Naive B cell (primary cell): ENCODE data around the gene FITM2. TPM values are rescaled to one million over a fixed set of nuclear protein-coding genes. Genes with fewer than 3 reads are reported as not detected.
"Not testable (repeated sequence)": the region's sequence is repeated elsewhere in the genome, so short reads cannot be mapped to it uniquely, and the experiment has no call there.

Experiments
- ATAC-seq, 2 donors: fragments of 150-1000 bp; cut with Tn5 transposase; 2 replicates each; pipeline ENCODE4 v1.10.0; 2021; ENCODE audit warnings: low read depth in 2 of 2, mild to moderate bottlenecking in 2 of 2, moderate library complexity in 2 of 2
- DNase-seq: peaks from one replicate; pipeline ENCODE4 v3.0.0; 2022
- H3K27ac Mint-ChIP-seq, 6 donors: one replicate each; pipeline ENCODE4 v1.8.0; 2020 to 2022; ENCODE audit warnings: mild to moderate bottlenecking in 6 of 6, mixed read lengths in 6 of 6, moderate library complexity in 5 of 6, inconsistent platforms in 2 of 6
- H3K27me3 Mint-ChIP-seq, 3 donors: one replicate each; pipeline ENCODE4 v1.8.0; 2021 to 2022; ENCODE audit warnings: mixed read lengths in 3 of 3, mild to moderate bottlenecking in 1 of 3
- H3K36me3 Mint-ChIP-seq, 2 donors: one replicate each; pipeline ENCODE4 v1.8.0; 2020 to 2022; ENCODE audit warnings: mixed read lengths in 2 of 2, inconsistent platforms in 1 of 2, mild to moderate bottlenecking in 1 of 2
- H3K4me1 Mint-ChIP-seq, 3 donors: one replicate each; pipeline ENCODE4 v1.8.0; 2020 to 2022; ENCODE audit warnings: mixed read lengths in 3 of 3, inconsistent platforms in 1 of 3, mild to moderate bottlenecking in 1 of 3, moderate library complexity in 1 of 3
- H3K4me3 Mint-ChIP-seq, 8 donors: one replicate each; pipeline ENCODE4 v1.8.0; 2020 to 2022; ENCODE audit warnings: mild to moderate bottlenecking in 8 of 8, mixed read lengths in 8 of 8, moderate library complexity in 8 of 8, inconsistent platforms in 2 of 8
- H3K9me3 Mint-ChIP-seq, 7 donors: one replicate each; pipeline ENCODE4 v1.8.0; 2020 to 2022; ENCODE audit warnings: mixed read lengths in 7 of 7, mild to moderate bottlenecking in 5 of 7, inconsistent platforms in 2 of 7, moderate library complexity in 1 of 7
- polyA plus RNA-seq, 6 donors: library from polyadenylated mRNA; unstranded; fragments of 300-500 nt; fragmentation: Illumina TruSeq; gene quantifications; one replicate each; pipeline ENCODE4 v1.2.3, GENCODE V29; 2021; ENCODE audit warnings: low read depth in 6 of 6

Gene FITM2
- polyA plus RNA-seq, 6 donors from 2014 or later: 0.18 to 0.73 (median 0.26) TPM; not detected in 1

DNA sequence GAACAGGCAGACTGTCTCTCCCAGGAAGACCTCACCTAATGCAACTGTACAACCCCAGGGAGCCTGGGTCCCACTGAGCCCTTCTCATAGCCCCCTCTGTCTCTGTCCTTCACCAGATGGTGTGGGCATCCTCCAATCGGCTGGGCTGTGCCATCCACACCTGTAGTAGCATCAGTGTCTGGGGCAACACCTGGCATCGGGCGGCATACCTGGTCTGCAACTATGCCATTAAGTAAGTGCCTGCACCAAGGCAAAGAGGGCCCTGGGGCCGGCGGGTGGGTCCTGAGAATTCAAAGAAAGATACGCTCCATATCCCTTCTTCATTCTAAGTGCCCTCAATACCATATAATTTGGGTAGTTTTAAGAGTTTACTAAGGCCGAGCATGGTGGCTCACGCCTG lies 34.1 kb upstream of the FITM2 start:
- H3K27me3 Mint-ChIP-seq: peaks cover 15 to 40% (median 18%) of the 10 kb centered on the region in 3 donors
- no peaks in the 10 kb centered on the region for H3K36me3 Mint-ChIP-seq
- DNase-seq: no peak
- no peak for ATAC-seq
- no peak overlapping the region for H3K4me3 Mint-ChIP-seq
- H3K27ac Mint-ChIP-seq: no peak overlapping the region
- H3K4me1 Mint-ChIP-seq: no peaks in the 10 kb centered on the region
- H3K9me3 Mint-ChIP-seq: peaks cover 0 to 3% (median 0%) of the 10 kb centered on the region in 7 donors

DNA sequence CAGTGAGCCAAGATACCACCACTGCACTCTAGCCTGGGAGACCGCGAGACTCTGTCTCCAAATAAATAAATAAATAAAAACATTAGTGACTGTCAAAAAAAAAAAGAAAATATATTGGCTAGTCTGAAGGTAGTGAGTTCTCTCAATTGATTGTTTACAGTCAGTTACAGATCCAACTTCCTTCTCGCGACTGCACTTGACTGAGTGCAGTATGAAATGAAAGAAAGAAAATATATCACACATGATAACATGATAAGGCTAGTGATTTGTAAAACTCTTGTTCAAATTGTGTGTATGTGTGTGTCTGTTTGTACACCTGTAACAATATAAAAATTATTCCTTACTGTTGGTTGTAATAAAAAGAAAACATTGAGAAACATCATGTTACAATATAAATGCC lies 33.7 kb upstream of the FITM2 start:
- H3K27me3 Mint-ChIP-seq: peaks cover 11 to 36% (median 18%) of the 10 kb centered on the region in 3 donors
- ATAC-seq (no peak), DNase-seq (no peak)
- H3K4me3 Mint-ChIP-seq: no peak overlapping the region
- H3K9me3 Mint-ChIP-seq: peaks cover 0 to 3% (median 0%) of the 10 kb centered on the region in 7 donors
- no peaks in the 10 kb centered on the region for H3K36me3 Mint-ChIP-seq
- no peak overlapping the region for H3K27ac Mint-ChIP-seq
- H3K4me1 Mint-ChIP-seq: no peaks in the 10 kb centered on the region

DNA sequence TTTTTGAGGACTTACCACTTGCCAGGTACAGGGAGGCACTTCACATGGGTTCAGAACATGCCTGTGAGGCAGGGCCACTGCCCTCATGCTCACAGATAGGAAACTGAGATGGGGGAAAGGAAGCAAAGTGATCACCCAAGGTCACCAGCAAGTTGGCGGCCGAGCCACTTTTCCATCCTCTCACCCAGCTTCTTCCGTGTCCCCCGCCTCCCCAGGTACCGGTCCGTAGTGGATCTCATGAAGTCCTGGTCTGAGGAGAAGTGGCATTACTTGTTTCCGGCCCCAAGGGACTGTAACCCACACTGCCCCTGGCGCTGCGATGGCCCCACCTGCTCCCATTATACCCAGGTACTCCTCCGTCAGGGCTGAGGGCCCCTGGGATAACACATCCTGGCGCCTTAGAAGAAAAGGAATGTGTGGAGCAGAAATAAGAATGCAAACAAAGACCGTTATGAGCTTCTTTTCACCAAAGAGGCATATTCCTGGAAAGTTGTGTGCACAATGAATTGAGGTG lies 32.2 kb upstream of the FITM2 start:
- no peaks in the 10 kb centered on the region for H3K36me3 Mint-ChIP-seq
- H3K27ac Mint-ChIP-seq: no peak overlapping the region
- H3K9me3 Mint-ChIP-seq: peaks cover 0 to 3% (median 0%) of the 10 kb centered on the region in 7 donors
- DNase-seq (no peak), ATAC-seq (no peak)
- H3K27me3 Mint-ChIP-seq: peaks cover 11 to 31% (median 18%) of the 10 kb centered on the region in 3 donors
- no peak overlapping the region for H3K4me3 Mint-ChIP-seq
- H3K4me1 Mint-ChIP-seq: no peaks in the 10 kb centered on the region

DNA sequence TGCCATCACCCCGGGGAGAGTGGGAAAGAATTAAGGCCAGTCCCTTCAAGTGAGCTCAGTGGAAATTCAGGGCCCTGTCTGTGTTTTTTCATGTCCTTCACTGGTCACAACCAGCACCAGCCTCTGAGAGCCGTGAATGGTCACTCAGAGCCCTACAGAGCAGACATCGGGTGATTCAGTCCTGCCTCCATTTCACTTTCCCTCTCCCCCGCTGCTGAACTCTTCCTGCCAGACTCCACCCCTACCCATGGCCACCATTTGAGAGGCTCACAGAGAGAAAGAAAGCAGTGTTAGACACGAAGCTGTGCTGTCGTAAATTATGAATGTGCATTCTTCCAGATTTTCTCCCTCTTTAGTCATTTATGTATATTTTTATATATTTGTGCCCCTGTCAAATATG lies 31.2 kb upstream of the FITM2 start:
- DNase-seq (no peak), ATAC-seq (no peak)
- Mint-ChIP-seq H3K27me3 (peaks cover 15 to 29% (median 18%) of the 10 kb centered on the region in 3 donors), H3K9me3 (peaks cover 0 to 3% (median 0%) of the 10 kb centered on the region in 7 donors), H3K4me1 (no peaks in the 10 kb centered on the region), H3K27ac (peak overlapping the region in 1 of 6 donors; percentile 74), H3K36me3 (no peaks in the 10 kb centered on the region), H3K4me3 (no peak overlapping the region)

DNA sequence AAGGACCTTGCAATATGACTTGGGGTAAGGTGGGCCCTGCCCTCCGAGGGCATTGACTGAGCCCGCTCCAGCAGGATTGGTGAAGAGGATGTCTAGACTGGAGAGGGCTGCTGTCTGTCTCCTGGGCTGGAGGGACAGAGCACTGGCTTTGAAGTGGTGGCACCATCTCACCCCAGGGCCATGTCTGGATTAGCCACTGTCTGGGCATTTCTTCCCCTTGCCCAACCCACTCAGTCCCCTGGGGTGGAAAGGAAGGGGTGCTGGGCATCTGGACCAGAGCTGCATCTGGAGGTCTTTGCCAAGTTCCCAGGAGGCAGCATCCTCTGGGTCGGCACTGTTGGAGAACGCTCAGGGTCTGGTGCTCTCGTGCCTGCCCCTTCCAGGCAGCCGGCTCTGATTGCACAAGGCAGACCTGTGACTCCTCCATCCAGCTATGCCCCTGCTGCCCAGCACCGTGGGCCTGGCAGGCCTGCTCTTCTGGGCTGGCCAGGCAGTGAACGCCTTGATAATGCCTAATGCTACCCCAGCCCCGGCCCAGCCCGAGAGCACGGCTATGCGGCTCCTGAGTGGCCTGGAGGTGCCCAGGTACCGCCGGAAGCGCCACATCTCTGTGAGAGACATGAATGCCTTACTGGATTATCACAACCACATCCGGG lies 25.9 kb upstream of the FITM2 start, which contains the start of gene R3HDML:
TSS of gene R3HDML (plus strand) at position 319 of the 656 bp plus-strand sequence. CDS start at position 434, 115 bp downstream.
- ATAC-seq (no peak), DNase-seq (no peak)
- H3K9me3 Mint-ChIP-seq: no peaks in the 10 kb centered on the region
- no peaks in the 10 kb centered on the region for H3K36me3 Mint-ChIP-seq
- H3K4me3 Mint-ChIP-seq: no peak within 1 kb of the TSS
- H3K4me1 Mint-ChIP-seq: no peaks in the 10 kb centered on the region
- H3K27me3 Mint-ChIP-seq: peaks cover 25 to 35% (median 35%) of the 10 kb centered on the region in 3 donors
- peak within 1 kb of the TSS in 1 of 6 donors; percentile 84 for H3K27ac Mint-ChIP-seq

DNA sequence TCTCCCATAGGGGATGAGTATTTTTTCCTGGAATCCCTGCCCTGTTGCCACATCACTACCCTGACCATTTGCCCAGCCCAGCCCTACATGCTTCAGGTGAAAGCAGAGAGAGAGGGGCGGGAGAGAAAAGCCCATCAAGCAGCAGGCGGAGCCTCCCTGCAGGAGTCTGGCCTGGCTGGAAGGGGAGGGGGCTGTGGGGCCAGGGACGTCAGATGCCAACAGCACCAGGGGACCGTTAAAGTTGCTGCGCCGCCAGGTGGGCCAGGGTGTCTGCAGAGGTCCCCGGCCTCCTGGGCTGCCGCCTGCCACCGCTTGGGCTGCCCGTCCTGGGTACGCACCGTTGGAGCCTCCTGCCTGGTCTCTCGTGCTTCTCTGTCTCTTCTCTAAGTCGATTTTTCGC lies 25.1 kb upstream of the FITM2 start:
- no peaks in the 10 kb centered on the region for H3K4me1 Mint-ChIP-seq
- no peak overlapping the region for H3K4me3 Mint-ChIP-seq
- DNase-seq (no peak), ATAC-seq (no peak)
- peaks cover 20 to 40% (median 40%) of the 10 kb centered on the region in 3 donors for H3K27me3 Mint-ChIP-seq
- H3K36me3 Mint-ChIP-seq: no peaks in the 10 kb centered on the region
- no peak overlapping the region for H3K27ac Mint-ChIP-seq
- H3K9me3 Mint-ChIP-seq: no peaks in the 10 kb centered on the region

DNA sequence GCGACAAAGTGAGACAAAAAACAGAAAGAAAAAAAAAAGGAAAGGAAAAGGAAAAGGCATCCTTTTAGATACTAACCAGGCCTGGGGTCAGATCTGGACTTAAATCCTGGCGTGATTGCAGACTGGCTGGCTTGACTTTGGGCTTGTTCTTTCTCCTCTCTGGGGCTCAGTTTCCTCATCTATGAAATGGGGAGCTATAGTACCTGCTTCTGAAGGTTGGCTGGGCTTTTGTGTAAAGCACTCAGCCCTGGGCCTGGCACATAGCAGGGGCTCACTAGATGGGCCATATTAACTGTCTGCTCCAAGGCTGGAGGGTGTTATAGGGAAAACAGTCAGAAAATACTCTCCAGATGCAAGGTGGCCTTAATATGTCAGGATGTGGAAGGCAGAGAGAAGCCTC lies 24.7 kb upstream of the FITM2 start:
- Mint-ChIP-seq H3K4me3 (no peak overlapping the region), H3K27ac (no peak overlapping the region), H3K4me1 (no peaks in the 10 kb centered on the region), H3K27me3 (peaks cover 17 to 43% (median 36%) of the 10 kb centered on the region in 3 donors), H3K9me3 (no peaks in the 10 kb centered on the region), H3K36me3 (no peaks in the 10 kb centered on the region)
- DNase-seq: no peak
- no peak for ATAC-seq

DNA sequence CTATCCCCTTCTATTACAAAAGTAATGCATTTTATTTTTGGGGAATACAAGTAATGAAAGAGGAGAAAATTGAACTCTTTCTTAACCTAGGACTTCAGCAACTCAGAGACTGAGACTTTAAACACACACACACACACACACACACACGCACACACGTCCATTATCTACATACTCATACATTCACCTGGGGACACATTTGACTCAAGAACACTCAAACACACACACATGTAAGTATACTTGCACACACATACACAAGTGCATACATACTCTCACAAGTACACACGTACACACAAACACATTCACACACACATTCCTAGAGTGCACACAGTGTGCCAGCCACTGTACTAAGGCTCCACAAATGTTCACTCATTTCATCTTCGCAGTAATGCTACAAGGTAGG lies 23.7 kb upstream of the FITM2 start:
- no peaks in the 10 kb centered on the region for H3K36me3 Mint-ChIP-seq
- peaks cover 17 to 43% (median 38%) of the 10 kb centered on the region in 3 donors for H3K27me3 Mint-ChIP-seq
- ATAC-seq: no peak
- no peak overlapping the region for H3K27ac Mint-ChIP-seq
- no peak overlapping the region for H3K4me3 Mint-ChIP-seq
- no peaks in the 10 kb centered on the region for H3K9me3 Mint-ChIP-seq
- no peaks in the 10 kb centered on the region for H3K4me1 Mint-ChIP-seq
- no peak for DNase-seq

DNA sequence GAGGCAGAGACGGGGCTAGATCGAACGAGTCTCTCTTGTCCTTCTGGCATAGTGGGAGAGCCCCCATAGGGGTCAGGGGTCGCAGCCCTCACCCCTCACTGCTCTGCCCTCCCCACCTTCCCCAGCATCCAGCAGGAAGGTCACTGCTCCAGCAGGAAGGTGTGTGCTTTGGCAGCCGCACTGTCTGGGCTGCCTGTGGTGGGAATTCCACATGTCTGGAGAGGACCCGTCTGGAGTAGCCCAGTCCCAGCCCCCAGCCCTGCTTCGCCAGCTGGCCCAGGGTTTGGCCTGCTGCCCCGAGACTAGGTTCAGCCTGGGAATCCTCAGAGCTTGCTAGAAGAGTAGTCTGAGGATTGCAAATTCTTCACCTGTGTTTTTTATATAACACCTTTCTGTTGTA lies 23.3 kb upstream of the FITM2 start:
- DNase-seq (no peak), ATAC-seq (no peak)
- peaks cover 17 to 43% (median 40%) of the 10 kb centered on the region in 3 donors for H3K27me3 Mint-ChIP-seq
- no peak overlapping the region for H3K4me3 Mint-ChIP-seq
- H3K36me3 Mint-ChIP-seq: no peaks in the 10 kb centered on the region
- H3K9me3 Mint-ChIP-seq: no peaks in the 10 kb centered on the region
- H3K4me1 Mint-ChIP-seq: no peaks in the 10 kb centered on the region
- no peak overlapping the region for H3K27ac Mint-ChIP-seq

DNA sequence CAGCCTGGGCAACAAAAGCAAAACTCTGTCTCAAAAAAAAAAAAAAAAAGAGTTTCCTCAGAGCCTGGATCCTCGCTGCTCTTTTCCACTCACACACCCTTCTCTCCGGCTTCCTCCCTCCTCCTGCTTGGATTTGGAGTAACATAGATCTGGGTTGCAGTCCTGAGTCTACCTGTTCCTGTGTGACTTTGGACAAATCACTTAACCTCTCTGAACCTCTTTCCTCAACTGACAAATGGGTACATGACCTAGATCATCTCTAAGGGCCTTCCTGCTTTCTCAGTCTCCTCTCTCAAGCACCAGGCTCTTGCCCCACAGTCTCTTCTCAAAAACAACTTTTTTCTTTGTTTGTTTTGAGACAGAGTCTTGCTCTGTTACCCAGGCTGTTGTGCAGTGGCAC lies 20.2 kb upstream of the FITM2 start:
- no peak for ATAC-seq
- Mint-ChIP-seq H3K27ac (no peak overlapping the region), H3K36me3 (no peaks in the 10 kb centered on the region), H3K9me3 (no peaks in the 10 kb centered on the region), H3K27me3 (peaks cover 21 to 52% (median 46%) of the 10 kb centered on the region in 3 donors), H3K4me1 (peaks cover 0 to 5% (median 4%) of the 10 kb centered on the region in 3 donors), H3K4me3 (no peak overlapping the region)
- no peak for DNase-seq

DNA sequence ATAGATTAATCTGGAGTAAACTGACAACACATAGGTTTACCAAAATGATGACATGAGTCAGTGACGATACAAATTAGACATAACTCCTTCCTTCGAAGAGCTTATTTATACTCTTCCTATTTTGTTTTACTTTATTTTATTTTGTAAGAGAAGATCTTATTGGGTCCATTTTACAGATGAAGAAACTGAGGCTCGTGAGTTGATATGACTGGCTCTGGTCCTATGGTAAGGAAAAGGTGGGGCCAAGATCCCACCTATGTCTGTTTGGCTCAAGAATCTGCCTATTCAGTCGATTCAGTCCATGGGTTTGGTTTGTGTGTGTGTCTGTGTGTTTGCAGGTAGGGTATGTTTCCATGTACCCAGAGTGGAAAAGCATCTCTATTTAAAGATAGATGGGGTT lies 17.4 kb upstream of the FITM2 start:
- DNase-seq (no peak), ATAC-seq (no peak)
- peak overlapping the region in 1 of 6 donors; percentile 12 for H3K27ac Mint-ChIP-seq
- H3K4me1 Mint-ChIP-seq: peaks cover 0 to 5% (median 4%) of the 10 kb centered on the region in 3 donors
- H3K27me3 Mint-ChIP-seq: peaks cover 12 to 46% (median 38%) of the 10 kb centered on the region in 3 donors
- H3K36me3 Mint-ChIP-seq: no peaks in the 10 kb centered on the region
- no peaks in the 10 kb centered on the region for H3K9me3 Mint-ChIP-seq
- H3K4me3 Mint-ChIP-seq: no peak overlapping the region

DNA sequence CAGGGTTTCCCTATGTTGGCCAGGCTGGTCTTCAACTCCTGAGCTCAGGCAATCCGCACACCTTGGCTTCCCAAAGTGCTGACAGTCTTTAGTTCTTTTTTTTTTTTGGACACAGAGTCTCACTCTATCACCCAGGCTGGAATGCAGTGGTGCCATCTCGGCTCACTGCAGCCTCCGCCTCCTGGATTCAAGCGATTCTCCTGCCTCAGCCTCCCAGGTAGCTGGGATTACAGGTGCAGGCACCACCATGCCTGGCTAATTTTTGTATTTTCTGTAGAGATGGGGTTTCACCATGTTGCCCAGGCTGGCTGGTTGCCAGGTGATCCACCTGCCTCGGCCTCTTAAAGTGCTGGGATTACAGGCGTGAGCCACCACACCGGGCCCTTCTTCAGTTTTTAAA lies 16.7 kb upstream of the FITM2 start:
- not testable (repeated sequence) for H3K27ac Mint-ChIP-seq
- peak overlapping the region in 2 of 8 donors; percentile 35 to 37 for H3K4me3 Mint-ChIP-seq

DNA sequence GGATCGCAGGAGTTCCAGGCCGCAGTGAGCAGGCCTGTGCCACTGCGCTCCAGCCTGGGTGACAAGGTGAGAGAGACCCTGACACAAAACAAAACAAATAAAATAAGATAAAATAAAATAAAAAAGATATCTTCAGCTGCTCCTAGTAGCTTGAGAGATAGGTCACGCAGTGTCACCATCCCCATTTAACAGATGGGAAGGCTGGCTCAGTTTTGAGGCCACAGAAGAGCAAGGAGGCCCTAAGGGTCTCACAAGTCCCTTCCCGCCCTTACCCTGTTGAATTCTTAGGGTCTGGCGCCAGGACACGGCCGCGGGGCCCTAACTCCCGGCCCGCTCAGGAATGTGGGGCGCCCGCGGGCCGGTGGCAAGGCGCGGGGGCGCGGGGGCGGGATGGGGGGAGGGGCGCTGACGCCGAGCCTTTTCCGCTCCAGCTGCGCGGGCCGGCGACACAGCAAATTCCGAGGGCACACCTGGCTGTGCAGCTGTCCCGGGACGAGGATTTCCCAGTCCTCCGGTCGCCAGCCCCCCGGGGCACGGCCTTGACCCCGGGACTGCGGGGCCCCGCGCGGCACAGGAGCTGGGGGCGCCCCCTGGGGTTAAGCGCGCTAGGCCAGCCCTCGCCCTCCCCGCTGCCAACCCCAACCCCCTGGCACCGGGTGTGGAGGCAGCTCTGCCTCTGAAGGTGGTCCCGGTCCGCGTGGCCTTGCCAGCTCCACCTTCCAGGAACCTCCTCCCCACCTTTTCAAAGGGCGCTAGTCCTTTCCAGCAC lies 15.6 kb upstream of the FITM2 start:
- Mint-ChIP-seq H3K27ac (no peak overlapping the region), H3K4me1 (peaks cover 0 to 5% (median 4%) of the 10 kb centered on the region in 3 donors), H3K9me3 (no peaks in the 10 kb centered on the region), H3K36me3 (no peaks in the 10 kb centered on the region), H3K27me3 (peaks cover 10 to 50% (median 33%) of the 10 kb centered on the region in 3 donors), H3K4me3 (peak overlapping the region in 6 of 8 donors; percentile 28 to 80 (median 56))
- ATAC-seq (no peak), DNase-seq (no peak)

More for the DNA sequence above, 16.7 kb upstream of the FITM2 start:
- H3K36me3 Mint-ChIP-seq, DNase-seq, ATAC-seq, H3K9me3 Mint-ChIP-seq, H3K4me1 Mint-ChIP-seq: not testable (repeated sequence)
- H3K27me3 Mint-ChIP-seq: peaks cover 10 to 46% (median 33%) of the 10 kb centered on the region in 3 donors
